K562 (cell line): ENCODE measurements around the gene KLHL18. TPM values are rescaled to one million over a fixed set of nuclear protein-coding genes. Genes with fewer than 3 reads are reported as not detected.

Experiments used
- CSDE1 ChIP-seq, 2 experiments: fragments of 450-650 bp; IDR thresholded peaks; 2 replicates each; pipeline ENCODE4 v1.6.1; 2016; ENCODE audit warnings: mild to moderate bottlenecking in 1 of 2
- CTBP1 ChIP-seq: fragments of 450-650 bp; IDR thresholded peaks from 2 replicates; pipeline ENCODE4 v1.6.1; 2016; ENCODE audit warnings: borderline replicate concordance
- CTCF ChIP-seq, 3 experiments: IDR thresholded peaks in 2 of 3; conservative IDR thresholded peaks in 1 of 3; 2 replicates each; pipeline ENCODE4 v1.5.1; 2011 to 2012; ENCODE audit warnings: low read length in 3 of 3, mild to moderate bottlenecking in 3 of 3, control low read depth in 2 of 3, improper control_type of control experiment in 1 of 3, inconsistent platforms in 1 of 3, low read depth in 1 of 3, mixed read lengths in 1 of 3, moderate library complexity in 1 of 3; ENCODE audit not compliant: insufficient read depth in 2 of 3
- FOS ChIP-seq: IDR thresholded peaks from 3 replicates; pipeline ENCODE4 v1.6.1; 2011; ENCODE audit not compliant: insufficient read length; ENCODE audit errors: extremely low read depth
- NCOA2 ChIP-seq, 2 experiments: fragments of 450-650 bp; IDR thresholded peaks; 2 replicates each; pipeline ENCODE4 v1.6.1; 2018; ENCODE audit warnings: mild to moderate bottlenecking in 2 of 2, moderate library complexity in 1 of 2; ENCODE audit not compliant: partially characterized antibody in 2 of 2
- SAFB ChIP-seq: fragments of 200-400 bp; formaldehyde crosslinking; IDR thresholded peaks from 2 replicates; pipeline ENCODE4 v1.6.1; 2017; ENCODE audit warnings: low read depth, low read length, borderline replicate concordance
- TAF9B ChIP-seq: fragments of 450-650 bp; IDR thresholded peaks from 2 replicates; pipeline ENCODE4 v1.6.1; 2018; ENCODE audit warnings: mild to moderate bottlenecking; ENCODE audit not compliant: partially characterized antibody
- THAP7 ChIP-seq: fragments of 250-450 bp; sonication (Bioruptor Pico); IDR thresholded peaks from 2 replicates; pipeline ENCODE4 v1.5.0; 2021
- VEZF1 ChIP-seq: fragments of 200-800 bp; sonication (Bioruptor generic); IDR thresholded peaks from 2 replicates; pipeline ENCODE4 v1.6.1; 2017; ENCODE audit warnings: missing genetic modification characterization, missing compliant biosample characterization
- ZBTB40 ChIP-seq, 2 experiments: fragments of 450-650 bp in 1 of 2; sonication (generic) in 1 of 2; formaldehyde crosslinking in 1 of 2; IDR thresholded peaks; 2 replicates each; pipeline versions ENCODE4 v1.7.1 to v1.9.0; 2016 to 2022; ENCODE audit warnings: inconsistent platforms in 1 of 2, mild to moderate bottlenecking in 1 of 2, missing genetic modification reagents in 1 of 2
- ZNF408 ChIP-seq: fragments of 250-450 bp; sonication (Bioruptor Pico); IDR thresholded peaks from 2 replicates; pipeline ENCODE4 v1.4.0; 2020; ENCODE audit warnings: low read depth, mild to moderate bottlenecking, moderate library complexity
- polyA plus RNA-seq, 8 experiments: library from polyadenylated mRNA; depleted of rRNA in 4 of 8; stranded (reverse) in 5 of 8; unstranded in 3 of 8; fragments of >200 nt; fragmentation: Nextera tagmentation in 2 of 8; fragmentation: Illumina TruSeq in 1 of 8; extraction: Ambion mirVana in 2 of 8; extraction: Trizol in 1 of 8; gene quantifications; 2 replicates each; pipeline versions ENCODE4 v1.2.1 to v1.2.3, GENCODE V29; 2011 to 2014; ENCODE audit warnings: inconsistent platforms in 1 of 8, missing spikeins in 1 of 8
- total RNA-seq, 7 experiments: library from RNA; depleted of rRNA in 6 of 7; stranded (reverse); fragments of >200 nt in 6 of 7; fragmentation: Illumina TruSeq in 2 of 7; extraction: Trizol in 2 of 7; gene quantifications; 2 replicates each; pipeline versions ENCODE4 v1.2.1 to v1.2.3, GENCODE V29; 2011 to 2021; ENCODE audit warnings: low replicate concordance in 1 of 7

Gene KLHL18
- total and polyA plus RNA-seq, 9 of the 15 experiments (the other 6 are each of a cell fraction or from before 2014, with no cell fraction given): 26.7 to 97.5 (median 48.7) TPM

GRCh38 chr3:47315069-47315647 lies 32.4 kb downstream of the KLHL18 start (continued):
- TF ChIP-seq VEZF1 (CRISPR knock-in tag) (peak; percentile 52; the same call in 1 of the 2 replicates), FOS (no peak), TAF9B (no peak), NCOA2 (IDR thresholded peaks at IDR 0.05; ENCODE audit: partially characterized antibody in 2 of 2) (no peak), ZBTB40 (IDR thresholded peaks at IDR 0.05) (peak; percentile 55; the same call in 1 of the 2 replicates), ZBTB40 (CRISPR knock-in tag; IDR thresholded peaks at IDR 0.05) (no peak), SAFB (no peak), CTCF (IDR thresholded peaks at IDR 0.05 in 2 of 3, conservative IDR thresholded peaks at IDR 0.05 in 1 of 3; ENCODE audit: insufficient read depth in 2 of 3, low read depth in 1 of 3, low read length in 3 of 3) (no peak), CTBP1 (peak; percentile 93), THAP7 (no peak), CSDE1 (IDR thresholded peaks at IDR 0.05) (no peak), ZNF408 (CRISPR knock-in tag) (no peak)
